Neural cell (in vitro differentiated cells): Measurements from ENCODE around the gene RCN2. TPM values are rescaled to one million over a fixed set of nuclear protein-coding genes. Genes with fewer than 3 reads are reported as not detected.

Experiments
- H2AFZ ChIP-seq: fragments of 200-600, 300-800 bp; sonication (generic), shearing (Covaris generic); 2 replicates; pipeline ENCODE4 v1.6.0; 2014; ENCODE audit warnings: low read depth, mild to moderate bottlenecking, antibody characterized with exemption, low read length, moderate library complexity
- H3F3A ChIP-seq: fragments of 200-600 bp; shearing (Covaris generic); 2 replicates; pipeline ENCODE4 v1.6.1; 2016; ENCODE audit warnings: mild to moderate bottlenecking, moderate library complexity, mixed read lengths, antibody characterized with exemption, low read length; ENCODE audit not compliant: insufficient read depth, poor library complexity, severe bottlenecking
- H3K27ac ChIP-seq: fragments of 200-600, 300-800 bp; sonication (generic), shearing (Covaris generic); 2 replicates; pipeline ENCODE4 v1.5.1; 2014; ENCODE audit warnings: mild to moderate bottlenecking, low read length, moderate library complexity
- H3K27me3 ChIP-seq: fragments of 300-800, 200-600 bp; sonication (generic), shearing (Covaris generic); 2 replicates; pipeline ENCODE4 v1.6.0; 2014; ENCODE audit warnings: mild to moderate bottlenecking, low read depth, low read length, moderate library complexity; ENCODE audit not compliant: insufficient read depth
- H3K36me3 ChIP-seq: fragments of 300-800, 200-600 bp; sonication (generic), shearing (Covaris generic); 2 replicates; pipeline ENCODE4 v1.5.1; 2014; ENCODE audit warnings: mild to moderate bottlenecking, antibody characterized with exemption, low read length, moderate library complexity; ENCODE audit not compliant: insufficient read depth
- H3K4me2 ChIP-seq: fragments of 300-800, 200-600 bp; sonication (generic), shearing (Covaris generic); 2 replicates; pipeline ENCODE4 v1.6.0; 2014; ENCODE audit warnings: mild to moderate bottlenecking, low read length
- H3K4me3 ChIP-seq: fragments of 300-800, 200-600 bp; sonication (generic), shearing (Covaris generic); 2 replicates; pipeline ENCODE4 v1.5.1; 2014; ENCODE audit warnings: mild to moderate bottlenecking, low read length, moderate library complexity
- H3K79me2 ChIP-seq: fragments of 200-600 bp; shearing (Covaris generic); replicated peaks from 2 replicates; pipeline ENCODE4 v1.6.0; 2014; ENCODE audit warnings: mild to moderate bottlenecking, low read length, moderate library complexity; ENCODE audit not compliant: insufficient read depth
- H3K9ac ChIP-seq: fragments of 300-800, 200-600 bp; sonication (generic), shearing (Covaris generic); 2 replicates; pipeline ENCODE4 v1.6.1; 2016; ENCODE audit warnings: mild to moderate bottlenecking, low read length, mixed read lengths
- H3K9me2 ChIP-seq: fragments of 200-600 bp; shearing (Covaris generic); 2 replicates; pipeline ENCODE4 v1.6.1; 2016; ENCODE audit warnings: mild to moderate bottlenecking, low read length, mixed read lengths; ENCODE audit not compliant: insufficient read depth
- H3K9me3 ChIP-seq: fragments of 200-600, 300-800 bp; sonication (generic), shearing (Covaris generic); 2 replicates; pipeline ENCODE4 v1.6.1; 2016; ENCODE audit warnings: mild to moderate bottlenecking, mixed run types, low read length, moderate library complexity, mixed read lengths
- H4K20me1 ChIP-seq: fragments of 200-600 bp; shearing (Covaris generic); 2 replicates; pipeline ENCODE4 v1.6.1; 2016; ENCODE audit warnings: mild to moderate bottlenecking, mixed run types; ENCODE audit not compliant: insufficient read depth
- EP300 ChIP-seq: fragments of 450-650 bp; conservative IDR thresholded peaks from 2 replicates; pipeline ENCODE4 v1.6.1; 2014; ENCODE audit warnings: antibody characterized with exemption, mild to moderate bottlenecking, moderate library complexity; ENCODE audit not compliant: poor library complexity, severe bottlenecking
- EZH2 ChIP-seq: fragments of 200-600, 300-800 bp; shearing (Covaris generic), sonication (generic); IDR thresholded peaks from 2 replicates; pipeline ENCODE4 v1.6.1; 2014; ENCODE audit warnings: antibody characterized with exemption, low read length, borderline replicate concordance, mild to moderate bottlenecking; ENCODE audit not compliant: insufficient read depth, poor library complexity, severe bottlenecking
- MXI1 ChIP-seq: fragments of 450-650 bp; conservative IDR thresholded peaks from 2 replicates; pipeline ENCODE4 v1.6.1; 2014; ENCODE audit warnings: antibody characterized with exemption, mild to moderate bottlenecking; ENCODE audit not compliant: poor library complexity, severe bottlenecking
- POLR2AphosphoS5 ChIP-seq: IDR thresholded peaks from 2 replicates; pipeline ENCODE4 v1.6.1; 2012
- RAD21 ChIP-seq: fragments of 450-650 bp; conservative IDR thresholded peaks from 2 replicates; pipeline ENCODE4 v1.6.1; 2014; ENCODE audit warnings: antibody characterized with exemption, mild to moderate bottlenecking, moderate library complexity
- SMC3 ChIP-seq: fragments of 450-650 bp; conservative IDR thresholded peaks from 2 replicates; pipeline ENCODE4 v1.6.1; 2014; ENCODE audit warnings: antibody characterized with exemption, mild to moderate bottlenecking, moderate library complexity; ENCODE audit not compliant: poor library complexity
- TAF1 ChIP-seq: IDR thresholded peaks from 2 replicates; pipeline ENCODE4 v1.6.1; 2012; ENCODE audit warnings: low read depth
- polyA plus RNA-seq: library from polyadenylated mRNA; depleted of rRNA; stranded (reverse); fragments of >200 nt; gene quantifications from 2 replicates; pipeline ENCODE4 v1.2.3, GENCODE V29; 2014
- TF ChIP-seq, protein P1 (sequence below): fragments of 450-650 bp; IDR thresholded peaks from 2 replicates; pipeline ENCODE4 v1.5.1; 2014; ENCODE audit warnings: antibody characterized with exemption, mild to moderate bottlenecking, moderate library complexity; ENCODE audit not compliant: poor library complexity, severe bottlenecking

The RCN2 gene
- polyA plus RNA-seq, 1 donor from 2014 or later = 400 TPM

- no peak overlapping the region for H2AFZ ChIP-seq
- H3K9ac ChIP-seq = no peak overlapping the region
- no peak overlapping the region for H3K4me3 ChIP-seq
- no peaks in the 10 kb centered on the region for H3K36me3 ChIP-seq
- no peaks in the 10 kb centered on the region for H4K20me1 ChIP-seq
- no peaks in the 10 kb centered on the region for H3F3A ChIP-seq
- no peaks in the 10 kb centered on the region for H3K9me2 ChIP-seq
- no peak for TF ChIP-seq POLR2AphosphoS5
- no peak for TF ChIP-seq EZH2
- TF ChIP-seq RAD21 = no peak
- TF ChIP-seq, protein P1, sequence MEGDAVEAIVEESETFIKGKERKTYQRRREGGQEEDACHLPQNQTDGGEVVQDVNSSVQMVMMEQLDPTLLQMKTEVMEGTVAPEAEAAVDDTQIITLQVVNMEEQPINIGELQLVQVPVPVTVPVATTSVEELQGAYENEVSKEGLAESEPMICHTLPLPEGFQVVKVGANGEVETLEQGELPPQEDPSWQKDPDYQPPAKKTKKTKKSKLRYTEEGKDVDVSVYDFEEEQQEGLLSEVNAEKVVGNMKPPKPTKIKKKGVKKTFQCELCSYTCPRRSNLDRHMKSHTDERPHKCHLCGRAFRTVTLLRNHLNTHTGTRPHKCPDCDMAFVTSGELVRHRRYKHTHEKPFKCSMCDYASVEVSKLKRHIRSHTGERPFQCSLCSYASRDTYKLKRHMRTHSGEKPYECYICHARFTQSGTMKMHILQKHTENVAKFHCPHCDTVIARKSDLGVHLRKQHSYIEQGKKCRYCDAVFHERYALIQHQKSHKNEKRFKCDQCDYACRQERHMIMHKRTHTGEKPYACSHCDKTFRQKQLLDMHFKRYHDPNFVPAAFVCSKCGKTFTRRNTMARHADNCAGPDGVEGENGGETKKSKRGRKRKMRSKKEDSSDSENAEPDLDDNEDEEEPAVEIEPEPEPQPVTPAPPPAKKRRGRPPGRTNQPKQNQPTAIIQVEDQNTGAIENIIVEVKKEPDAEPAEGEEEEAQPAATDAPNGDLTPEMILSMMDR = no peak
- H3K9me3 ChIP-seq = no peaks in the 10 kb centered on the region
- no peak overlapping the region for H3K27ac ChIP-seq
- H3K79me2 ChIP-seq = no peaks in the 10 kb centered on the region
- H3K27me3 ChIP-seq = no peaks in the 10 kb centered on the region
- H3K4me2 ChIP-seq = no peak overlapping the region
Observed at GRCh38 chr15:76987276-76987675, 55.7 kb downstream of the RCN2 start.

GRCh38 chr15:76987896-76988860 is 56.6 kb downstream of the RCN2 start:
- Histone ChIP-seq H3K79me2 (no peaks in the 10 kb centered on the region), H4K20me1 (no peaks in the 10 kb centered on the region), H3K27ac (no peak overlapping the region), H3K9me2 (no peaks in the 10 kb centered on the region), H3K36me3 (no peaks in the 10 kb centered on the region), H2AFZ (no peak overlapping the region), H3K9ac (no peak overlapping the region), H3K27me3 (no peaks in the 10 kb centered on the region), H3K9me3 (no peaks in the 10 kb centered on the region), H3K4me2 (no peak overlapping the region), H3K4me3 (no peak overlapping the region), H3F3A (no peaks in the 10 kb centered on the region)
- no peak for TF ChIP-seq EP300
- no peak for TF ChIP-seq RAD21
- TF ChIP-seq SMC3 = no peak
- TF ChIP-seq EZH2 = no peak

- TF ChIP-seq SMC3 = no peak
- no peak for TF ChIP-seq TAF1
- no peak for TF ChIP-seq MXI1
- no peak for TF ChIP-seq EZH2
- no peak for TF ChIP-seq RAD21
- TF ChIP-seq, protein P1 = no peak
- no peak for TF ChIP-seq POLR2AphosphoS5
- Histone ChIP-seq H3K9ac (no peak overlapping the region), H3K9me3 (no peaks in the 10 kb centered on the region), H3K27ac (no peak overlapping the region), H3F3A (no peaks in the 10 kb centered on the region), H3K27me3 (no peaks in the 10 kb centered on the region), H4K20me1 (no peaks in the 10 kb centered on the region), H3K36me3 (no peaks in the 10 kb centered on the region), H3K4me3 (no peak overlapping the region), H3K79me2 (no peaks in the 10 kb centered on the region), H3K9me2 (no peaks in the 10 kb centered on the region), H3K4me2 (no peak overlapping the region), H2AFZ (no peak overlapping the region)
Observed at GRCh38 chr15:76988867-76989780, 57.6 kb downstream of the RCN2 start.
